Hepatocyte (in vitro differentiated cells): ENCODE data around the gene DUSP28.

Experiments
- CTCF ChIP-seq: fragments of 200-600 bp; sonication (generic); IDR thresholded peaks from 2 replicates; pipeline ENCODE4 v1.5.1; 2016; ENCODE audit warnings: antibody characterized with exemption, mild to moderate bottlenecking; ENCODE audit not compliant: poor library complexity
- EZH2 ChIP-seq: fragments of 200-600 bp; sonication (generic); IDR thresholded peaks from 2 replicates; pipeline ENCODE4 v1.6.1; 2016; ENCODE audit warnings: antibody characterized with exemption, mild to moderate bottlenecking, borderline replicate concordance
- EZH2phosphoT487 ChIP-seq: fragments of 200-600 bp; sonication (generic); IDR thresholded peaks from one replicate; pipeline ENCODE4 v1.6.1; 2018; ENCODE audit warnings: antibody characterized with exemption, mild to moderate bottlenecking, low read depth, moderate library complexity; ENCODE audit not compliant: unreplicated experiment, severe bottlenecking

DNA sequence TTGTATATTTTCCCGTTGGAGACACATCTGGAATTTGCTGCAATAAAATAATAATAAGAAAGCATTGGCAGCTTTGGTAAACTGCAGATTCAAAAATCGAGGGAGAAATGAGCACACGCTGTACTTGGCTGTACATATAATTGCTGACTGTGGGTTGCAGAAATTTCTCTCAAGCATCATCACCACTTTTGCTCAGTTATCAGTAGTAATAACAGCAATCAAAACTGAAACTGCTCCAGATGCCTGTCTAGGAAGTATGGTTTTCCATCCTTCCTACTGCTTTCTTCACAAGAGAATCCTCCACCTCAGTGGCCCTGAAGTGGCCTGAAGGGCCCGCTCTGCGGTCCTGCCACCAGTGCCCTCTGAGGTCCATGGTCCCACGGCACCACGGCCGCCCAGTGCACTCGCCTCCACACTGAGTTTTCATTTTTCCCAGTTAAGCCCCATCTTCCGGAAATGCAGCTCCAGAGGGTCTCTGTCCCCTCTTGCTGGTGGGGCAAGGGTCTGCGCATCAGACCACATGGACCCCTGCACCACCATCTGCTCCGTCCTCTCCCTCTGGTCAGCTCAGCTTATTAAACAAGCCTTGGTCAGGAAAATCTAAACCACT is 3.9 kb downstream of the DUSP28 start:
- TF ChIP-seq EZH2phosphoT487, result no peak
- TF ChIP-seq CTCF, result no peak
- TF ChIP-seq EZH2, result no peak
